Fibroblast of mammary gland (primary cell): ENCODE data around the gene ZNF845.
"Not testable (repeated sequence)": the region's sequence is repeated elsewhere in the genome, so short reads cannot be mapped to it uniquely, and the experiment has no call there.

Source experiments
- DNase-seq: peaks from one replicate; pipeline ENCODE4 v3.0.0-alpha.2; 2010; ENCODE audit warnings: low read depth
- H3K4me3 ChIP-seq: 2 replicates; pipeline ENCODE4 v1.5.1; 2011; ENCODE audit warnings: low read depth, mild to moderate bottlenecking, low read length, moderate library complexity; ENCODE audit not compliant: control insufficient read depth
- TF ChIP-seq, protein P1 (sequence below): conservative IDR thresholded peaks from 2 replicates; pipeline ENCODE4 v1.5.1; 2011; ENCODE audit warnings: low read depth, low read length, inconsistent platforms; ENCODE audit not compliant: control insufficient read depth, insufficient read depth

ZNF845 gene

DNA sequence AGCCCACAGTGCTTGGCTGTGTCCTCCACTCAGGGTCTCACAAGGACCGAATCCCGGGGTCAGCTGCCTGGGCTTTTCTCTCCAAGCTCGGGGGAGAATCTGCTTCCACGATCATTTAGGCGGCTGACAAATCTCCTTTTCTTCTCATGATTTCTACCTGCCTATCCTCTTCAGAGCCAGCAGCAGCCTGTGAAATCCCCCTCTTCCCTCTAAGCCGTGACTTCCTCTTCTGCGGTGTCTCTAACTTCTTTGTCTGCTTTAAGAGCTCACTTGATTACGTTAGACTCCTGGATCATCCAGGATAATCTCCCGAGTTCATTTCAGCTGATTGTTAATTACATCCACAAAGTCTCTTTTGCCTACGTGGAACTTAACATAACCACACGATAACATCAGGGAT, 22.5 kb upstream of the ZNF845 start:
- DNase-seq = no peak
- TF ChIP-seq, protein P1, sequence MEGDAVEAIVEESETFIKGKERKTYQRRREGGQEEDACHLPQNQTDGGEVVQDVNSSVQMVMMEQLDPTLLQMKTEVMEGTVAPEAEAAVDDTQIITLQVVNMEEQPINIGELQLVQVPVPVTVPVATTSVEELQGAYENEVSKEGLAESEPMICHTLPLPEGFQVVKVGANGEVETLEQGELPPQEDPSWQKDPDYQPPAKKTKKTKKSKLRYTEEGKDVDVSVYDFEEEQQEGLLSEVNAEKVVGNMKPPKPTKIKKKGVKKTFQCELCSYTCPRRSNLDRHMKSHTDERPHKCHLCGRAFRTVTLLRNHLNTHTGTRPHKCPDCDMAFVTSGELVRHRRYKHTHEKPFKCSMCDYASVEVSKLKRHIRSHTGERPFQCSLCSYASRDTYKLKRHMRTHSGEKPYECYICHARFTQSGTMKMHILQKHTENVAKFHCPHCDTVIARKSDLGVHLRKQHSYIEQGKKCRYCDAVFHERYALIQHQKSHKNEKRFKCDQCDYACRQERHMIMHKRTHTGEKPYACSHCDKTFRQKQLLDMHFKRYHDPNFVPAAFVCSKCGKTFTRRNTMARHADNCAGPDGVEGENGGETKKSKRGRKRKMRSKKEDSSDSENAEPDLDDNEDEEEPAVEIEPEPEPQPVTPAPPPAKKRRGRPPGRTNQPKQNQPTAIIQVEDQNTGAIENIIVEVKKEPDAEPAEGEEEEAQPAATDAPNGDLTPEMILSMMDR = no peak
- H3K4me3 ChIP-seq = no peak overlapping the region

DNA sequence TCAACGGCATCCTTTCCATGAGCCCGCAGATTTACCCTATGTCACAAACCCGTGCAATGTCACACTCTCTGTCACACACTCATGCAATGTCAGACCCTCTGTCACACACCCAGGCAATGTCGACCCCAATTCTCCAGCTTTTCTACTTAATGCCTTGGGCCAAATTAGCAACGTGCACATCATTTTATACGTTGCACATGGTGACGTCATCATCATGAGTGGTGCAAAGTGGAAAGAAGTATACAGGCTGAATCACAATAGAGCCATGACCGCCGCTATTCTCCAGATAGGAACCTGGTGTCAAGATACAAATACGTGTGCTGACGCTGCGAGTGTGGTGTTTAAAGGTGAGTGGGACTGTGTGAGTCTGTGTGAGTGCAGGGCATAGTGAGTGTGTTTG, 21.7 kb upstream of the ZNF845 start:
- H3K4me3 ChIP-seq = no peak overlapping the region
- no peak for DNase-seq
- TF ChIP-seq, protein P1 = no peak

DNA sequence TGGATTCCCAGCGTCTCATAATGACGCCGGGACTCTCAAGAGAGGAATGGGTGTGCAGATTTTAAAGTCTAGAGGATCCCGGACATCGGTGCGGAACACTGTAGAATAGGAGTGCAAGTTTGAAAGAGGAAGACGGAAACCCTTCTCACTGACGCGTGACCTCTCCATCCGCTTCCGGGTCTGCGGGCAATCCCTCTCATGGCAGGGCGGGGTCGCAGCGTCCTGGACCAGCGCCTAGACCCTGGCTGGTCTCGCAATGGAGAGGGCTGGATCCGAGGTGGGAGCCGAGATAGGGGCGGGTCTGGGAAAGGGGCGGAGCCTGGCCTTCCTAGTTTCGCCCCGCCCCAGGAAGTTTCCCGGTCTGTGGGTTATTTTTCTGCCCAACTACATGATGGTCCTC, 4.6 kb upstream of the ZNF845 start:
- peak; percentile 44 for DNase-seq
- TF ChIP-seq, protein P1 = no peak
- H3K4me3 ChIP-seq = no peak overlapping the region

DNA sequence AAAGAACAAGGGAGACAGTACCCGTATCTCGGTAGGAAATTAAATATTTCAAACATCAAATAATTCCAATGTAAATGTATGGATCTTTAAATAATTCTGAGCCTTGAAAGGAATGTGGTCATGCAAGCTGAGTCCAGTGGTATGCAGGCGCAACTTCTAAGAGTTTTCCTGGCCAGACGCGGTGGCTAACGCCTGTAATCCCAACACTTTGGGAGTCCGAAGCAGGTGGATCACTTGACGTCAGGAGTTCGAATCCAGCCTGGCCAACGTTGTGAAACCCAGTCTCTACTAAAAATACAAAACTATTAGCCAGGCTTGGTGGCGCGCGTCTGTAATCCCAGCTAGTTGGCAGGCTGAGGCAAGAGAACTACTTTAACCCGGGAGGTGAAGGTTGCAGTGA, 1.1 kb upstream of the ZNF845 start:
- peak overlapping the region; percentile 98 for H3K4me3 ChIP-seq
- TF ChIP-seq, protein P1 = no peak

GRCh38 chr19:53333066-53333462, 485 bp upstream of the ZNF845 start:
- DNase-seq = no peak
- TF ChIP-seq, protein P1 = no peak
- H3K4me3 ChIP-seq = peak overlapping the region; percentile 98

More for the DNA sequence above, 1.1 kb upstream of the ZNF845 start:
- DNase-seq = no peak

GRCh38 chr19:53344403-53344802, 10.9 kb downstream of the ZNF845 start:
- H3K4me3 ChIP-seq, DNase-seq: not testable (repeated sequence)

- TF ChIP-seq, protein P1 = no peak
- DNase-seq = no peak
- H3K4me3 ChIP-seq = no peak overlapping the region
These were observed 22.2 kb downstream of the ZNF845 start for GRCh38 chr19:53355739-53356138.
